ENCODE results near the gene ECE1.
"Not testable (repeated sequence)": the region's sequence is repeated elsewhere in the genome, so short reads cannot be mapped to it uniquely, and the experiment has no call there.

ECE1 gene

GRCh38 chr1:21246905-21247642 is 43.2 kb downstream of the ECE1 start:
- no peak for DNase-seq

GRCh38 chr1:21245688-21246229 is 44.5 kb downstream of the ECE1 start:
- DNase-seq = no peak

GRCh38 chr1:21244986-21245687 is 45.1 kb downstream of the ECE1 start:
- DNase-seq = no peak

GRCh38 chr1:21244154-21244553 is 46.1 kb downstream of the ECE1 start:
- no peak for DNase-seq

GRCh38 chr1:21242846-21243245 is 47.4 kb downstream of the ECE1 start:
- no peak for DNase-seq

- no peak for DNase-seq
Measured at GRCh38 chr1:21241771-21242581, 48.3 kb downstream of the ECE1 start.

- DNase-seq = no peak
Measured at GRCh38 chr1:21240706-21241105, 49.6 kb downstream of the ECE1 start.

GRCh38 chr1:21239221-21239620 is 51.0 kb downstream of the ECE1 start:
- no peak for DNase-seq

- no peak for DNase-seq
Measured at GRCh38 chr1:21238141-21238800, 52.0 kb downstream of the ECE1 start.

GRCh38 chr1:21237446-21238088 is 52.7 kb downstream of the ECE1 start:
- no peak for DNase-seq

- no peak for DNase-seq
Measured at GRCh38 chr1:21236178-21236577, 54.1 kb downstream of the ECE1 start.

- DNase-seq = no peak
Measured at GRCh38 chr1:21234779-21235178, 55.5 kb downstream of the ECE1 start.

- no peak for DNase-seq
Measured at GRCh38 chr1:21233490-21233889, 56.8 kb downstream of the ECE1 start.

GRCh38 chr1:21232044-21232443 is 58.2 kb downstream of the ECE1 start:
- peak; percentile 51 for DNase-seq

- DNase-seq = no peak
Measured at GRCh38 chr1:21229246-21230000, 60.8 kb downstream of the ECE1 start.

GRCh38 chr1:21228224-21228623 is 62.0 kb downstream of the ECE1 start:
- DNase-seq = not testable (repeated sequence)

GRCh38 chr1:21225065-21225464 is 65.2 kb downstream of the ECE1 start:
- no peak for DNase-seq

GRCh38 chr1:21220815-21221214 is 69.4 kb downstream of the ECE1 start:
- no peak for DNase-seq

- DNase-seq = no peak
Measured at GRCh38 chr1:21219674-21220073, 70.6 kb downstream of the ECE1 start.

- DNase-seq = peak; percentile 56
Measured at GRCh38 chr1:21217812-21218596, 72.3 kb downstream of the ECE1 start.
